GM12892 (cell line): ENCODE results near the gene SLC41A3.

Source experiments
- POLR2A ChIP-seq: IDR thresholded peaks from 2 replicates; pipeline ENCODE4 v1.6.1; 2011; ENCODE audit warnings: low read depth, low read length, control low read depth
- POLR2AphosphoS5 ChIP-seq: IDR thresholded peaks from 2 replicates; pipeline ENCODE4 v1.6.1; 2011; ENCODE audit warnings: low read depth, low read length, control low read depth
- TAF1 ChIP-seq: IDR thresholded peaks from 2 replicates; pipeline ENCODE4 v1.6.1; 2011; ENCODE audit warnings: low read depth, mild to moderate bottlenecking, control low read depth, low read length, borderline replicate concordance

- no peak for TF ChIP-seq POLR2A
- no peak for TF ChIP-seq POLR2AphosphoS5
- no peak for TF ChIP-seq TAF1
Measured at GRCh38 chr3:126131881-126132750, 48.2 kb upstream of the SLC41A3 start.
